K562 (cell line): ENCODE measurements around the gene DTHD1.

Experiments
- CHCHD3 ChIP-seq: fragments of 250-450 bp; sonication (Bioruptor Pico); IDR thresholded peaks from 2 replicates; pipeline ENCODE4 v2.1.2; 2022; ENCODE audit warnings: mild to moderate bottlenecking
- KDM1A ChIP-seq, 2 experiments: fragments of 450-650 bp; IDR thresholded peaks; 2 replicates each; pipeline ENCODE4 v1.6.1; 2016; ENCODE audit warnings: mild to moderate bottlenecking in 2 of 2
- KLF16 ChIP-seq: IDR thresholded peaks from 2 replicates; pipeline ENCODE4 v1.6.1; 2016; ENCODE audit warnings: antibody characterized with exemption
- SAFB2 ChIP-seq: fragments of 200-400 bp; formaldehyde crosslinking; IDR thresholded peaks from 2 replicates; pipeline ENCODE4 v1.6.1; 2018; ENCODE audit warnings: borderline replicate concordance, low read length, low read depth, moderate library complexity; ENCODE audit not compliant: severe bottlenecking
- STAG1 ChIP-seq: sonication (generic); formaldehyde crosslinking; IDR thresholded peaks from 2 replicates; pipeline ENCODE4 v1.5.0; 2020; ENCODE audit warnings: missing genetic modification reagents, borderline replicate concordance
- TAF1 ChIP-seq: IDR thresholded peaks from 2 replicates; pipeline ENCODE4 v1.6.1; 2011; ENCODE audit warnings: mild to moderate bottlenecking, low read length, moderate library complexity; ENCODE audit not compliant: insufficient read depth, control insufficient read depth, severe bottlenecking; ENCODE audit errors: extremely low read depth
- ZNF174 ChIP-seq: fragments of 250-450 bp; sonication (Bioruptor Pico); IDR thresholded peaks from 2 replicates; pipeline ENCODE4 v1.4.0; 2020; ENCODE audit warnings: mild to moderate bottlenecking
- ZNF224 ChIP-seq: sonication (generic); formaldehyde crosslinking; IDR thresholded peaks from 2 replicates; pipeline ENCODE4 v1.8.0; 2022; ENCODE audit warnings: mild to moderate bottlenecking, missing genetic modification reagents
- ZSCAN32 ChIP-seq: fragments of 450-650 bp; formaldehyde crosslinking; IDR thresholded peaks from 2 replicates; pipeline ENCODE4 v1.4.0; 2020; ENCODE audit warnings: mild to moderate bottlenecking, moderate library complexity
- TF ChIP-seq, protein P1 (sequence below): fragments of 150-350 bp; conservative IDR thresholded peaks from 2 replicates; pipeline ENCODE4 v1.6.1; 2014; ENCODE audit warnings: low read length
- TF ChIP-seq, protein P2 (sequence below), 3 experiments: IDR thresholded peaks in 2 of 3; conservative IDR thresholded peaks in 1 of 3; 2 replicates each; pipeline ENCODE4 v1.5.1; 2011 to 2012; ENCODE audit warnings: low read length in 3 of 3, mild to moderate bottlenecking in 3 of 3, control low read depth in 2 of 3, improper control_type of control experiment in 1 of 3, inconsistent platforms in 1 of 3, low read depth in 1 of 3, mixed read lengths in 1 of 3, moderate library complexity in 1 of 3; ENCODE audit not compliant: insufficient read depth in 2 of 3
- TF ChIP-seq, protein P3 (sequence below): IDR thresholded peaks from 2 replicates; pipeline ENCODE4 v1.6.1; 2011; ENCODE audit warnings: borderline replicate concordance, low read depth, mild to moderate bottlenecking, moderate library complexity, low read length; ENCODE audit not compliant: insufficient read depth, poor library complexity, severe bottlenecking

DNA sequence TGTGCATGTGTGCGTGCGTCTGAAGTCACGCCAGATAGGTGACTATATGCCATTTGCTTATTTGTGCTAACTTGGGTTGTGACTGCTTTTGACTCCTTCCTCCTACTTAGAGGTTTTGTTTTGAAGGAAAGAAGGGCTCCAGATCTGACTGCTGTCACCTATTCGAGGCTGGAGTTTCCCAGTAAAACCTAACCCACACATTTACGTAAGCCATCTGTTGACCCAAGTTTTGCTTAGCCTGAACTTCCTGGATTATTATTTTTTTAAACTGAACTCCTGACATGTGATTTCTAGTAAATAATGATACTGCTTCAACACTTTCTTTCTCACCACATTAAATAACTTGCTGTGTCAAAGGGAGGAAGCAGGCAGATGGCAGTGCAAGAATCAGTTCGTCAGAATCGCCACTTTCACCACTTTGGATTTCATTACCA is 41.5 kb downstream of the DTHD1 start:
- TF ChIP-seq, protein P1, sequence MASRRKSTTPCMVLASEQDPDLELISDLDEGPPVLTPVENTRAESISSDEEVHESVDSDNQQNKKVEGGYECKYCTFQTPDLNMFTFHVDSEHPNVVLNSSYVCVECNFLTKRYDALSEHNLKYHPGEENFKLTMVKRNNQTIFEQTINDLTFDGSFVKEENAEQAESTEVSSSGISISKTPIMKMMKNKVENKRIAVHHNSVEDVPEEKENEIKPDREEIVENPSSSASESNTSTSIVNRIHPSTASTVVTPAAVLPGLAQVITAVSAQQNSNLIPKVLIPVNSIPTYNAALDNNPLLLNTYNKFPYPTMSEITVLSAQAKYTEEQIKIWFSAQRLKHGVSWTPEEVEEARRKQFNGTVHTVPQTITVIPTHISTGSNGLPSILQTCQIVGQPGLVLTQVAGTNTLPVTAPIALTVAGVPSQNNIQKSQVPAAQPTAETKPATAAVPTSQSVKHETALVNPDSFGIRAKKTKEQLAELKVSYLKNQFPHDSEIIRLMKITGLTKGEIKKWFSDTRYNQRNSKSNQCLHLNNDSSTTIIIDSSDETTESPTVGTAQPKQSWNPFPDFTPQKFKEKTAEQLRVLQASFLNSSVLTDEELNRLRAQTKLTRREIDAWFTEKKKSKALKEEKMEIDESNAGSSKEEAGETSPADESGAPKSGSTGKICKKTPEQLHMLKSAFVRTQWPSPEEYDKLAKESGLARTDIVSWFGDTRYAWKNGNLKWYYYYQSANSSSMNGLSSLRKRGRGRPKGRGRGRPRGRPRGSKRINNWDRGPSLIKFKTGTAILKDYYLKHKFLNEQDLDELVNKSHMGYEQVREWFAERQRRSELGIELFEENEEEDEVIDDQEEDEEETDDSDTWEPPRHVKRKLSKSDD = no peak
- no peak for TF ChIP-seq CHCHD3
- no peak for TF ChIP-seq KDM1A (IDR thresholded peaks at IDR 0.05)
- TF ChIP-seq, protein P2, sequence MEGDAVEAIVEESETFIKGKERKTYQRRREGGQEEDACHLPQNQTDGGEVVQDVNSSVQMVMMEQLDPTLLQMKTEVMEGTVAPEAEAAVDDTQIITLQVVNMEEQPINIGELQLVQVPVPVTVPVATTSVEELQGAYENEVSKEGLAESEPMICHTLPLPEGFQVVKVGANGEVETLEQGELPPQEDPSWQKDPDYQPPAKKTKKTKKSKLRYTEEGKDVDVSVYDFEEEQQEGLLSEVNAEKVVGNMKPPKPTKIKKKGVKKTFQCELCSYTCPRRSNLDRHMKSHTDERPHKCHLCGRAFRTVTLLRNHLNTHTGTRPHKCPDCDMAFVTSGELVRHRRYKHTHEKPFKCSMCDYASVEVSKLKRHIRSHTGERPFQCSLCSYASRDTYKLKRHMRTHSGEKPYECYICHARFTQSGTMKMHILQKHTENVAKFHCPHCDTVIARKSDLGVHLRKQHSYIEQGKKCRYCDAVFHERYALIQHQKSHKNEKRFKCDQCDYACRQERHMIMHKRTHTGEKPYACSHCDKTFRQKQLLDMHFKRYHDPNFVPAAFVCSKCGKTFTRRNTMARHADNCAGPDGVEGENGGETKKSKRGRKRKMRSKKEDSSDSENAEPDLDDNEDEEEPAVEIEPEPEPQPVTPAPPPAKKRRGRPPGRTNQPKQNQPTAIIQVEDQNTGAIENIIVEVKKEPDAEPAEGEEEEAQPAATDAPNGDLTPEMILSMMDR (IDR thresholded peaks at IDR 0.05 in 2 of 3, conservative IDR thresholded peaks at IDR 0.05 in 1 of 3; ENCODE audit: insufficient read depth in 2 of 3, low read depth in 1 of 3, low read length in 3 of 3) = no peak
- no peak for TF ChIP-seq ZNF174 (CRISPR knock-in tag)
- no peak for TF ChIP-seq STAG1
- no peak for TF ChIP-seq ZSCAN32
- no peak for TF ChIP-seq KLF16
- TF ChIP-seq, protein P3, sequence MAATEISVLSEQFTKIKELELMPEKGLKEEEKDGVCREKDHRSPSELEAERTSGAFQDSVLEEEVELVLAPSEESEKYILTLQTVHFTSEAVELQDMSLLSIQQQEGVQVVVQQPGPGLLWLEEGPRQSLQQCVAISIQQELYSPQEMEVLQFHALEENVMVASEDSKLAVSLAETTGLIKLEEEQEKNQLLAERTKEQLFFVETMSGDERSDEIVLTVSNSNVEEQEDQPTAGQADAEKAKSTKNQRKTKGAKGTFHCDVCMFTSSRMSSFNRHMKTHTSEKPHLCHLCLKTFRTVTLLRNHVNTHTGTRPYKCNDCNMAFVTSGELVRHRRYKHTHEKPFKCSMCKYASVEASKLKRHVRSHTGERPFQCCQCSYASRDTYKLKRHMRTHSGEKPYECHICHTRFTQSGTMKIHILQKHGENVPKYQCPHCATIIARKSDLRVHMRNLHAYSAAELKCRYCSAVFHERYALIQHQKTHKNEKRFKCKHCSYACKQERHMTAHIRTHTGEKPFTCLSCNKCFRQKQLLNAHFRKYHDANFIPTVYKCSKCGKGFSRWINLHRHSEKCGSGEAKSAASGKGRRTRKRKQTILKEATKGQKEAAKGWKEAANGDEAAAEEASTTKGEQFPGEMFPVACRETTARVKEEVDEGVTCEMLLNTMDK = no peak
- TF ChIP-seq SAFB2 = no peak
- TF ChIP-seq TAF1 = no peak
- no peak for TF ChIP-seq ZNF224 (CRISPR knock-in tag)
